ENCODE data around the gene SLC25A21.
"Not testable (repeated sequence)": the region's sequence is repeated elsewhere in the genome, so short reads cannot be mapped to it uniquely, and the experiment has no call there.

The SLC25A21 gene

GRCh38 chr14:36988989-36989388 lies 183.4 kb downstream of the SLC25A21 start:
- no peak for DNase-seq (ENCODE audit: extremely low read depth, low read depth)
- TF ChIP-seq CTCF (IDR thresholded peaks at IDR 0.05; ENCODE audit: low read depth, low read length, missing control alignments), result no peak
- H3K4me3 ChIP-seq (replicated peaks; ENCODE audit: low read depth, low read length), result no peak overlapping the region

DNA sequence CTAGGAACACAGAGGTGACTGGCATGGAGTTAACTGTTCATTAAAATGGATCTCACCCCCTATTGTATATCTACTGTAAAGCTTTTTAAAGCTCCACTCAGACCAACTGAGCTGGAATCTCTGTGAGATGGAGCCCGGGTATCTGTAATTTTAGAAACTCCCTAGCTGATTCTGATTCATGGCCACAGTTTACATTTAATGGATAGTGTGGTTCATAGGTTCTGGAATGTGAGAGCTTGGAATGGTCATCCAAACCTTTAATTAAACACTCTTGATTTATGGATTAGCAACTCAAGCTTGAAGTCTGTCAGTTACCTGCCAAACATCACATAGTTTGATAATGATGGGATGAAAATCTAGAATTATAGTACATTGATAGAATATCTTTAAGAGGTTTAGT lies 183.8 kb downstream of the SLC25A21 start:
- DNase-seq (ENCODE audit: extremely low read depth, low read depth), result no peak
- H3K4me3 ChIP-seq (replicated peaks; ENCODE audit: low read depth, low read length), result no peak overlapping the region
- no peak for TF ChIP-seq CTCF (IDR thresholded peaks at IDR 0.05; ENCODE audit: low read depth, low read length, missing control alignments)

- no peak for DNase-seq (ENCODE audit: extremely low read depth, low read depth)
- no peak for TF ChIP-seq CTCF (IDR thresholded peaks at IDR 0.05; ENCODE audit: low read depth, low read length, missing control alignments)
- no peak overlapping the region for H3K4me3 ChIP-seq (replicated peaks; ENCODE audit: low read depth, low read length)
Measured at GRCh38 chr14:36986407-36986806, 186.0 kb downstream of the SLC25A21 start.

- H3K4me3 ChIP-seq (replicated peaks; ENCODE audit: low read depth, low read length), result no peak overlapping the region
- no peak for TF ChIP-seq CTCF (IDR thresholded peaks at IDR 0.05; ENCODE audit: low read depth, low read length, missing control alignments)
- no peak for DNase-seq (ENCODE audit: extremely low read depth, low read depth)
Measured at GRCh38 chr14:36981832-36982529, 190.4 kb downstream of the SLC25A21 start.

DNA sequence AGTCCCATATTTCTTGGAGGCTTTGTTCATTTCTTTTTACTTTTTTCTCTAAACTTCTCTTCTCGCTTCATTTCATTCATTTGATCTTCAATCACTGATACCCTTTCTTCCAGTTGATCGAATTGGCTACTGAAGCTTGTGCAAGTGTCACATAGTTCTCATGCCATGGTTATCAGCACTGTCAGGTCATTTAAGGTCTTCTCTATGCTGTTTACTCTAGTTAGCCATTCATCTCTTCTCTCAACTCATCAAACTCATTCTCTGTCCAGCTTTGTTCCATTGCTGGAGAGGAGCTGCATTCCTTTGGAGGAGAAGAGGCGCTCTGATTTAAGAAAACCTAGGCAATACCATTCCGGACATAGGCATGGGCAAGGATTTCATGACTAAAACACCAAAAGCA lies 192.0 kb downstream of the SLC25A21 start:
- not testable (repeated sequence) for H3K4me3 ChIP-seq (replicated peaks; ENCODE audit: low read depth, low read length); DNase-seq (ENCODE audit: extremely low read depth, low read depth)

DNA sequence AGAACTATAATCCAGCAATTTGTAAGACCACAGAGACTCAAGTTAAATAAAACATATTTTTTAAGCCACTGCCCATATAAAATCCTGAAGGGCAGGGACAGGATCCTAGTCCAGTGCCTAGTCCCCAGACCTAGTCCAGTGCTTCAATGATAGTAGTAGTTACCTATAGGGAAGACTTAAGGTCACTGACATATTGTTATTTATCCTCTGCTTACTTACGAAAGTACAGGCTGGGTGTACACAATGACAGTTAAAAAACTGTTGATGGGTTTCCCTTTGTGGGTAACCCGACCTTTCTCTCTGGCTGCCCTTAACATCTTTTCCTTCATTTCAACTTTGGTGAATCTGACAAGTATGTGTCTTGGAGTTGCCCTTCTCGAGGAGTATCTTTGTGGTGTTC lies 192.5 kb downstream of the SLC25A21 start:
- no peak for DNase-seq (ENCODE audit: extremely low read depth, low read depth)
- TF ChIP-seq CTCF (IDR thresholded peaks at IDR 0.05; ENCODE audit: low read depth, low read length, missing control alignments), result no peak
- no peak overlapping the region for H3K4me3 ChIP-seq (replicated peaks; ENCODE audit: low read depth, low read length)

DNA sequence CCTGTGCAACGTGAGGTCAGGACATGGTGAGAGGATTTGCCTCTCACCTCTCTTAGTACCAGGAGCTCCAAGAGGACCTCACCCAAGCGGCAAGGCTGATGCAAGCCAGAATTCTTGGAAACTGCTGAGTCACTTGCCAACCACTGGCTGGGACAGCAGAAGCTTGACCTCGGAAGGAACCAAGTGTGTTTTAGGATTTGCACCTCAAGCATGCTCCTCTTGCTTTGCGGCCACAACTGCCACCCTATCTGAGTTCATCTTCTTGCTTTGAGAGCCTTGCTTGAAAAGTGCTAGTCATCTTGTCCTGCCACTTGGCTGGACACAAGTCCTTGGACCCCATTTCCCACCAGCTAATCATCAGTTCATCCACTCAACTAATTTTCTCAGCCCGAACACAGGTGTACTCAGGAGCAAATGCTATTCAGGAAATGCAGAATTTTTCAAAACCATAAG lies 195.8 kb downstream of the SLC25A21 start:
- DNase-seq (ENCODE audit: extremely low read depth, low read depth), result no peak
- no peak overlapping the region for H3K4me3 ChIP-seq (replicated peaks; ENCODE audit: low read depth, low read length)
- TF ChIP-seq CTCF (IDR thresholded peaks at IDR 0.05; ENCODE audit: low read depth, low read length, missing control alignments), result no peak

All from HFF-Myc (cell line).